Astrocyte of the hippocampus (primary cell): Measurements from ENCODE around the gene SYT15B.
"Not testable (repeated sequence)": the region's sequence is repeated elsewhere in the genome, so short reads cannot be mapped to it uniquely, and the experiment has no call there.

Source experiments
- DNase-seq: peaks from one replicate; pipeline ENCODE4 v3.0.0; 2011; ENCODE audit warnings: low read depth, low spot score

Gene SYT15B

GRCh38 chr10:47763554-47764175 is at the start of gene SYT15B:
SYT15B (minus strand) TSS chr10:47763592; CDS start chr10:47762640, 952 bp downstream.
- not testable (repeated sequence) for DNase-seq

GRCh38 chr10:47779590-47779989 is 16.2 kb upstream of the SYT15B start:
- not testable (repeated sequence) for DNase-seq

- DNase-seq: peak; percentile 70
Measured at GRCh38 chr10:47775361-47776231, 12.2 kb upstream of the SYT15B start.

GRCh38 chr10:47770745-47771144 is 7.4 kb upstream of the SYT15B start:
- not testable (repeated sequence) for DNase-seq

- peak; percentile 4 for DNase-seq
Measured at GRCh38 chr10:47768578-47769115, 5.3 kb upstream of the SYT15B start.

- DNase-seq: peak; percentile 65
Measured at GRCh38 chr10:47768085-47768484, 4.7 kb upstream of the SYT15B start.

- not testable (repeated sequence) for DNase-seq
Measured at GRCh38 chr10:47767236-47767635, 3.8 kb upstream of the SYT15B start.

GRCh38 chr10:47765232-47765631 is 1.8 kb upstream of the SYT15B start:
- not testable (repeated sequence) for DNase-seq

- DNase-seq: peak; percentile 9
Measured at GRCh38 chr10:47762674-47763553, 478 bp downstream of the SYT15B start.

- not testable (repeated sequence) for DNase-seq
Measured at GRCh38 chr10:47758855-47759254, 4.5 kb downstream of the SYT15B start.

- not testable (repeated sequence) for DNase-seq
Measured at GRCh38 chr10:47756169-47756568, 7.2 kb downstream of the SYT15B start.

GRCh38 chr10:47753871-47754270 is 9.5 kb downstream of the SYT15B start:
- not testable (repeated sequence) for DNase-seq

- not testable (repeated sequence) for DNase-seq
Measured at GRCh38 chr10:47753176-47753575, 10.2 kb downstream of the SYT15B start.

- DNase-seq: not testable (repeated sequence)
Measured at GRCh38 chr10:47751821-47752220, 11.6 kb downstream of the SYT15B start.

- not testable (repeated sequence) for DNase-seq
Measured at GRCh38 chr10:47750360-47750759, 13.0 kb downstream of the SYT15B start.

- DNase-seq: peak; percentile 12
Measured at GRCh38 chr10:47746780-47747376, 16.5 kb downstream of the SYT15B start.

- not testable (repeated sequence) for DNase-seq
Measured at GRCh38 chr10:47744881-47745280, 18.5 kb downstream of the SYT15B start.

- peak; percentile 8 for DNase-seq
Measured at GRCh38 chr10:47743611-47744550, 19.5 kb downstream of the SYT15B start.

- not testable (repeated sequence) for DNase-seq
Measured at GRCh38 chr10:47740868-47741267, 22.5 kb downstream of the SYT15B start.

GRCh38 chr10:47730911-47731310 is 32.5 kb downstream of the SYT15B start:
- not testable (repeated sequence) for DNase-seq
